Measurements from ENCODE around the gene DONSON. TPM values are rescaled to one million over a fixed set of nuclear protein-coding genes. Genes with fewer than 3 reads are reported as not detected.

Gene DONSON
- total RNA-seq, 1 donor: 7.5 TPM

DNA sequence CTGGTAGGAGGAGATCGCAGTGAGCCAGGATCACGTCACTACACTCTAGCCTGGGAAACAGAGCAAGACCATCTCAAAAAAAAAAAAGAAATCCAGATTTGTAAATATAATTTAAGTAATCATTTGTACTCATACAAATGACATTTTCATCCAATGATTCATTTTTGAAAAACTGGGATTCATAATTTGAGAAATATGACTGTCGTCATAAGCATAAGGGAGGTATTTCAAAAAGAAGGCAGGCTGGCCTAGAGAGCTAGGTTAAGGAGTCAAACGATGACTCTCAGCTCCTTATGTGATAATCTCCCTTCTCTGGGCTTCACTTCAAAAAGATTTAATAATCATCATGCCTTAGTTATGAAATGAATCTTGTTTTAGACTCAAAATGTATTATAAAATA, 48.9 kb downstream of the DONSON start:
- no peak overlapping the region for H3K4me3 ChIP-seq (ENCODE audit: low read length)
- H3K9me3 ChIP-seq (ENCODE audit: low read depth, low read length): no peaks in the 10 kb centered on the region
- peaks cover 17% of the 10 kb centered on the region for H3K4me1 ChIP-seq (ENCODE audit: insufficient read depth, low read length)
- no peaks in the 10 kb centered on the region for H3K27me3 ChIP-seq (ENCODE audit: insufficient read depth, low read length)

GRCh38 chr21:33537212-33537611, 51.3 kb downstream of the DONSON start:
- H3K4me1 ChIP-seq (ENCODE audit: insufficient read depth, low read length): peaks cover 17% of the 10 kb centered on the region
- H3K9me3 ChIP-seq (ENCODE audit: low read depth, low read length): no peaks in the 10 kb centered on the region
- H3K27me3 ChIP-seq (ENCODE audit: insufficient read depth, low read length): no peaks in the 10 kb centered on the region
- H3K4me3 ChIP-seq (ENCODE audit: low read length): no peak overlapping the region

DNA sequence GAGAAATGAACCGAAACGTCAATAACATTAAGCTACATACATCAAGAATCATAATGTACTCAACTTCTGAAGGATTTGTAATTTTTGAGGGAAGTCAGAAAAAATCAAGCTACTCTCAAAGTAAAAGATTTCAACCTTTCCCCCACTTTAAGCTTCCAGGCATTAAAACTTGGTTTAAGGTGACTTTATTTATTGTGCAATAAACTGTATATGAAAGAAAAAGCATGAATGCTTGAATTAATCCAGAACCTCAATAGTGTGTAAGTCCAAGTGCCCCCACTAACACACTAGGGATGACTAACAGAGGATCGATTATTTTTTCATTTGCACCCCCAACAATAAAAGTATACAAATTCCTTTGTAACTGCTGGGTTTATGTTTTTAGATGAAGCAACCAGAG, 57.5 kb downstream of the DONSON start:
- Histone ChIP-seq H3K27me3 (ENCODE audit: insufficient read depth, low read length) (no peaks in the 10 kb centered on the region), H3K4me1 (ENCODE audit: insufficient read depth, low read length) (peaks cover 8% of the 10 kb centered on the region), H3K9me3 (ENCODE audit: low read depth, low read length) (no peaks in the 10 kb centered on the region), H3K4me3 (ENCODE audit: low read length) (no peak overlapping the region)

Other genes starting within 250 kb of the DONSON start
- gene IFNGR2, start 185.3 kb downstream of the DONSON start, total RNA-seq: 88.1 TPM
- gene TMEM50B, start 108.7 kb downstream of the DONSON start, total RNA-seq: 50.5 TPM
- gene DNAJC28, start 97.0 kb downstream of the DONSON start, total RNA-seq: not detected
- gene GART, start 46.6 kb downstream of the DONSON start, total RNA-seq: 25.5 TPM
- gene SON, start 45.6 kb downstream of the DONSON start, total RNA-seq: 310 TPM
- gene CRYZL1, start 53.1 kb upstream of the DONSON start, total RNA-seq: 16.1 TPM
- 2.1 TPM for gene ITSN1, start 53.8 kb upstream of the DONSON start, total RNA-seq